ENCODE data around the gene ANKRD40CL.

The ANKRD40CL gene

DNA sequence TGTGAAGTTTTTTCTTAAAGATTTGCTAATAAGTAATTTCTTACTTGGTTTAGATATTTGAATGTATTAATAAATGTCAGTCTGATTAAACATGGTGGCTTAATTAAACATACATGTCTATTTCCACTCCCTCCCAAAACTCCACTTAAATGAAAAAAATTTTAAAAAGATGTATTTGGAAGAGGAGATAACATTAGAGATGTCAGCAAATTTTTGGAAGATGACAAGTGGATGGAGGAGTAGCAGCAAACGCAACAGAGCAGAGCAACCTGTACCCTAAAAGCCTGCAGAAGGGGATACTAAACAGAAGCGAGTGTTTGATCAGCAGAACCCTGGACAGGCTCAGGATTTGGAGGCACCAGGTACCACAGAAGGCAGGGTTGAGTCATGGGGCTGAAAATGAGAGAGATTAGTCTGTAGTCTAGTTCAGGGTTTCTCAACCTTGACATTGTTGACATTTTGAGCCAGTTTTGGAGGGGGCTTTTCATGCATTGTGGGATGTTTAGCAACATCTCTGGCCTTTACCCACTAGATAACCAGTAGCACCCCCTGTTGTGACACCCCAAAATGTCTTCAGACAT is 30.1 kb downstream of the ANKRD40CL start:
- no peak overlapping the region for H3K27ac ChIP-seq
- no peak for TF ChIP-seq CTCF (IDR thresholded peaks at IDR 0.05)
- H3K4me3 ChIP-seq (ENCODE audit: low read depth in 1 of 2, low read length in 1 of 2), result no peak overlapping the region
- H3K36me3 ChIP-seq, result peaks cover 40% of the 10 kb centered on the region
- H3K9me3 ChIP-seq, result no peaks in the 10 kb centered on the region
- no peaks in the 10 kb centered on the region for H3K4me1 ChIP-seq (ENCODE audit: control insufficient read depth in 1 of 2, insufficient read depth in 1 of 2, low read depth in 1 of 2, low read length in 1 of 2)
- no peaks in the 10 kb centered on the region for H3K27me3 ChIP-seq

DNA sequence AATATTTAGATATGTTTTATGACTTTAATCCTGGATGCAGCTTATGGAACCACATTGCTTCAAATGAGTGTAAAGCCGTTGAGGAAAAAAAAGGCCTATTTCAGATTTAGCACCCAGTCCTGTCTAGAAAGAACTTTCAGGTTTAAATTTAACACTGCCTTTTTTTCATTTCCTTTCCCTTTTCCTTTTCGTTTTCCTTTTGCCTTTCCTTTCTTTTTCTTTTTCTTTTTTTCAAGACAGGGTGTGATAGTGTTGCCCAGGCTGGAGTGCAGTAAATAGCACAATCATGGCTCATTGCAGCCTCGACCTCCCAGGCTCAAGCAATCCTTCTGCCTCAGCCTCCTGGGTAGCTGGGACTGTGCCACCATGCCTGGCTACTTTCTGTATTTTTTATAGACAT is 32.0 kb downstream of the ANKRD40CL start:
- no peak for TF ChIP-seq CTCF (IDR thresholded peaks at IDR 0.05)
- no peak overlapping the region for H3K27ac ChIP-seq
- H3K27me3 ChIP-seq, result no peaks in the 10 kb centered on the region
- no peaks in the 10 kb centered on the region for H3K9me3 ChIP-seq
- H3K36me3 ChIP-seq, result peaks cover 21% of the 10 kb centered on the region
- H3K4me1 ChIP-seq (ENCODE audit: control insufficient read depth in 1 of 2, insufficient read depth in 1 of 2, low read depth in 1 of 2, low read length in 1 of 2), result no peaks in the 10 kb centered on the region
- no peak overlapping the region for H3K4me3 ChIP-seq (ENCODE audit: low read depth in 1 of 2, low read length in 1 of 2)

- TF ChIP-seq CTCF (IDR thresholded peaks at IDR 0.05), result no peak
- Histone ChIP-seq H3K27ac (peak overlapping the region; percentile 39), H3K4me1 (ENCODE audit: control insufficient read depth in 1 of 2, insufficient read depth in 1 of 2, low read depth in 1 of 2, low read length in 1 of 2) (no peaks in the 10 kb centered on the region), H3K9me3 (no peaks in the 10 kb centered on the region), H3K27me3 (no peaks in the 10 kb centered on the region), H3K36me3 (no peaks in the 10 kb centered on the region), H3K4me3 (ENCODE audit: low read depth in 1 of 2, low read length in 1 of 2) (no peak overlapping the region)
These were observed 35.5 kb downstream of the ANKRD40CL start for GRCh38 chr17:50731575-50732460.

GRCh38 chr17:50728881-50729765 is 38.2 kb downstream of the ANKRD40CL start:
- no peaks in the 10 kb centered on the region for H3K27me3 ChIP-seq
- no peaks in the 10 kb centered on the region for H3K4me1 ChIP-seq (ENCODE audit: control insufficient read depth in 1 of 2, insufficient read depth in 1 of 2, low read depth in 1 of 2, low read length in 1 of 2)
- H3K27ac ChIP-seq, result no peak overlapping the region
- no peaks in the 10 kb centered on the region for H3K9me3 ChIP-seq
- no peak for TF ChIP-seq CTCF (IDR thresholded peaks at IDR 0.05)
- H3K36me3 ChIP-seq, result no peaks in the 10 kb centered on the region
- H3K4me3 ChIP-seq (ENCODE audit: low read depth in 1 of 2, low read length in 1 of 2), result no peak overlapping the region

GRCh38 chr17:50728112-50728429 is 39.2 kb downstream of the ANKRD40CL start:
- Histone ChIP-seq H3K9me3 (no peaks in the 10 kb centered on the region), H3K27ac (no peak overlapping the region), H3K4me1 (ENCODE audit: control insufficient read depth in 1 of 2, insufficient read depth in 1 of 2, low read depth in 1 of 2, low read length in 1 of 2) (peaks cover 0 to 2% of the 10 kb centered on the region in 2 experiments), H3K27me3 (no peaks in the 10 kb centered on the region), H3K4me3 (ENCODE audit: low read depth in 1 of 2, low read length in 1 of 2) (no peak overlapping the region), H3K36me3 (no peaks in the 10 kb centered on the region)
- no peak for TF ChIP-seq CTCF (IDR thresholded peaks at IDR 0.05)

Measured in neutrophil (primary cell).